ENCODE data around the gene BCAP29. TPM values are rescaled to one million over a fixed set of nuclear protein-coding genes. Genes with fewer than 3 reads are reported as not detected.

Gene BCAP29
- total RNA-seq, 6 donors from 2014 or later, result 29.6 to 97.0 (median 62.2) TPM

DNA sequence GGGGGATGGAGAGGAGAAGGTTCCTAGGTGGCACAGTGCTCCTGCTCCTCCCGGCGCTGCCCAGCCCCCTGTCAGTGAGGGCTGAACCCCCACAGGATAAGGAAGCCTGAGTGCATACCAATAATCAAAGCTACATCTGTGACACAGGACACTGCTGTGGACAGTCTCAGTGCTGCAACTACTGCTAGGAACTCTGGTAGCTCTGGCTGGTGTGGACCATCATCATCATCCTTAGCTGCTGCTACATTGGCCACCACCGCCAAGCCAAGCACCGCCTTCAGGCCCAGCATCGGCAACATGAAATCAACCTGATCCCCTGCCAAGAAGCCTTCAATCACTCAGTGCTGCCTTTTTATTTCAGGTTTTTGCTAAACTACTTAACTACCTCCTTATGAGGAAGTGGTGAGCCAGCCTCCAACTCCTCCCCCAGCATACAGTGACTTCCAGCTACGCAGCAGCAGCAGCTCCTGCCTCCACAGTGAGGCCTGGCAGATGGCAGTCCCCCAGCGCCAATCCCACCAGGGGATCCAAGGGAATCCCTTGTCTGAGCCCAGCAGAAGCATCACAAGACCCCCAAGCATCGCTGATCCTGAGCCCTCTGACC is 48.5 kb downstream of the BCAP29 start:
- Histone ChIP-seq H3K9me3 (no peaks in the 10 kb centered on the region), H3K4me3 (no peak overlapping the region), H3K27ac (no peak overlapping the region), H3K4me1 (no peaks in the 10 kb centered on the region), H3K36me3 (peaks cover 0 to 12% (median 5%) of the 10 kb centered on the region in 4 donors), H3K27me3 (no peaks in the 10 kb centered on the region)
- ATAC-seq (ENCODE audit: low FRiP score in 2 of 2) (no peak), DNase-seq (peak in 1 of 2 donors; percentile 44)
- TF ChIP-seq, protein P1, sequence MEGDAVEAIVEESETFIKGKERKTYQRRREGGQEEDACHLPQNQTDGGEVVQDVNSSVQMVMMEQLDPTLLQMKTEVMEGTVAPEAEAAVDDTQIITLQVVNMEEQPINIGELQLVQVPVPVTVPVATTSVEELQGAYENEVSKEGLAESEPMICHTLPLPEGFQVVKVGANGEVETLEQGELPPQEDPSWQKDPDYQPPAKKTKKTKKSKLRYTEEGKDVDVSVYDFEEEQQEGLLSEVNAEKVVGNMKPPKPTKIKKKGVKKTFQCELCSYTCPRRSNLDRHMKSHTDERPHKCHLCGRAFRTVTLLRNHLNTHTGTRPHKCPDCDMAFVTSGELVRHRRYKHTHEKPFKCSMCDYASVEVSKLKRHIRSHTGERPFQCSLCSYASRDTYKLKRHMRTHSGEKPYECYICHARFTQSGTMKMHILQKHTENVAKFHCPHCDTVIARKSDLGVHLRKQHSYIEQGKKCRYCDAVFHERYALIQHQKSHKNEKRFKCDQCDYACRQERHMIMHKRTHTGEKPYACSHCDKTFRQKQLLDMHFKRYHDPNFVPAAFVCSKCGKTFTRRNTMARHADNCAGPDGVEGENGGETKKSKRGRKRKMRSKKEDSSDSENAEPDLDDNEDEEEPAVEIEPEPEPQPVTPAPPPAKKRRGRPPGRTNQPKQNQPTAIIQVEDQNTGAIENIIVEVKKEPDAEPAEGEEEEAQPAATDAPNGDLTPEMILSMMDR (IDR thresholded peaks at IDR 0.05), result no peak
- no peak for TF ChIP-seq EP300 (IDR thresholded peaks at IDR 0.05)
- no peak for TF ChIP-seq POLR2A (IDR thresholded peaks at IDR 0.05)
- 76 to 84% methylated on average over 7 to 8 of the region's 8 CpGs for WGBS, 2 donors

DNA sequence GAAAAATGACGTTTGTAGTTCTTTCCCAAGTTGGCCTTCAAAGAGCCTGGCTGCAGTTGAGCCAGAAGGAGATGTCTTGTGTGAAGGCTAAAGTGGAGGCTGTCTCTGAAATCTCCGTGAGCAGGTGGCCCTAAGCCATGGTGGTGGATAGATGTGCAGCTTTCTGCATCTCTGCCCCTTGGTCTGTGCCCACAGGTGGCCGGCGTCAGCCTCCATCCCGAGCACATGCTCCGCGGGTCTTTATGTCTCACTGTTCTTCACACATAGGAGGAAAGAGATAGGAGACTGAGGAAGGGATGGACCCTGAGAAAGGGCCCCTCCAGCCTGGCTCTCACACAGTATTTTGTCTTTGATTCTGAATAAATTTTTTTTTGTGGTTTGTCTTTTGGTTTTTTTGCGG is 50.3 kb downstream of the BCAP29 start:
- no peaks in the 10 kb centered on the region for H3K9me3 ChIP-seq
- H3K4me1 ChIP-seq, result no peaks in the 10 kb centered on the region
- H3K27me3 ChIP-seq, result no peaks in the 10 kb centered on the region
- WGBS, 2 donors, result 89 to 92% methylated on average over 8 of the region's 8 CpGs
- H3K27ac ChIP-seq, result no peak overlapping the region
- DNase-seq (peak in 1 of 2 donors; percentile 39), ATAC-seq (ENCODE audit: low FRiP score in 2 of 2) (no peak)
- H3K36me3 ChIP-seq, result peaks cover 0 to 12% (median 5%) of the 10 kb centered on the region in 4 donors
- TF ChIP-seq EP300 (IDR thresholded peaks at IDR 0.05) (no peak), POLR2AphosphoS5 (IDR thresholded peaks at IDR 0.05) (no peak), POLR2A (IDR thresholded peaks at IDR 0.05) (no peak)
- TF ChIP-seq, protein P1 (IDR thresholded peaks at IDR 0.05), result no peak
- H3K4me3 ChIP-seq, result no peak overlapping the region

GRCh38 chr7:107631588-107632491 is 51.8 kb downstream of the BCAP29 start:
- no peak overlapping the region for H3K27ac ChIP-seq
- no peaks in the 10 kb centered on the region for H3K9me3 ChIP-seq
- H3K27me3 ChIP-seq, result no peaks in the 10 kb centered on the region
- H3K36me3 ChIP-seq, result peaks cover 0 to 12% (median 5%) of the 10 kb centered on the region in 4 donors
- WGBS, 2 donors, result 87 to 89% methylated on average over 11 to 12 of the region's 12 CpGs
- no peaks in the 10 kb centered on the region for H3K4me1 ChIP-seq
- no peak for TF ChIP-seq EP300 (IDR thresholded peaks at IDR 0.05)
- TF ChIP-seq POLR2A (IDR thresholded peaks at IDR 0.05), result no peak
- TF ChIP-seq POLR2AphosphoS5 (IDR thresholded peaks at IDR 0.05), result no peak
- TF ChIP-seq, protein P1 (IDR thresholded peaks at IDR 0.05), result no peak
- DNase-seq (no peak), ATAC-seq (ENCODE audit: low FRiP score in 2 of 2) (no peak)
- no peak overlapping the region for H3K4me3 ChIP-seq

DNA sequence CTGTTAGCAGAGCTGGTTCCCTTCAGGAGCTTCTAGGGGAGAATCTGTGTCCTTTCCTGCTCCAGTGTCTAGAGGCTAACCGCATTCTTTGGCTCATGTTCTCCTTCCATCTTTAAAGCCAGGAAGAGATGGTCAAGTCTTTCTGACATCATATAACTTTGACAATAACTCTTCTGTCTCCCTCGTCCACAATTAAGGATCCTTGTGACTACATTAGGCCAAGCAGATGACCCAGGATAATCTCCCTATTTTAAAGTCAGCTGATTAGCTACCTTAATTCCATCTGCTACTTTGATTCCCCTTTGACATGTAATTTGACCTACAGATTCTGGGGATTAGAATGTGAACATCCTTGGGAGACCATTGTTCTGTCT is 52.4 kb downstream of the BCAP29 start:
- WGBS, 2 donors, result 84 to 91% methylated on average over 2 of the region's 2 CpGs
- H3K27ac ChIP-seq, result no peak overlapping the region
- H3K4me1 ChIP-seq, result no peaks in the 10 kb centered on the region
- no peaks in the 10 kb centered on the region for H3K9me3 ChIP-seq
- no peak overlapping the region for H3K4me3 ChIP-seq
- no peak for ATAC-seq (ENCODE audit: low FRiP score in 2 of 2)
- TF ChIP-seq POLR2AphosphoS5 (IDR thresholded peaks at IDR 0.05) (no peak), EP300 (IDR thresholded peaks at IDR 0.05) (no peak), POLR2A (IDR thresholded peaks at IDR 0.05) (no peak)
- TF ChIP-seq, protein P1 (IDR thresholded peaks at IDR 0.05), result no peak
- DNase-seq, result no peak
- H3K27me3 ChIP-seq, result no peaks in the 10 kb centered on the region
- H3K36me3 ChIP-seq, result peaks cover 0 to 12% (median 5%) of the 10 kb centered on the region in 4 donors

Data from upper lobe of left lung (tissue), 6 donors.